Erythroblast (primary cell): ENCODE data around the gene ZFYVE28.

Experiments used
- GATA1 ChIP-seq: IDR thresholded peaks from 2 replicates; pipeline ENCODE4 v1.6.1; 2011; ENCODE audit warnings: low read depth, mild to moderate bottlenecking, control low read depth, low read length, moderate library complexity
- POLR2A ChIP-seq: IDR thresholded peaks from 2 replicates; pipeline ENCODE4 v1.6.1; 2011; ENCODE audit warnings: mild to moderate bottlenecking, low read length

DNA sequence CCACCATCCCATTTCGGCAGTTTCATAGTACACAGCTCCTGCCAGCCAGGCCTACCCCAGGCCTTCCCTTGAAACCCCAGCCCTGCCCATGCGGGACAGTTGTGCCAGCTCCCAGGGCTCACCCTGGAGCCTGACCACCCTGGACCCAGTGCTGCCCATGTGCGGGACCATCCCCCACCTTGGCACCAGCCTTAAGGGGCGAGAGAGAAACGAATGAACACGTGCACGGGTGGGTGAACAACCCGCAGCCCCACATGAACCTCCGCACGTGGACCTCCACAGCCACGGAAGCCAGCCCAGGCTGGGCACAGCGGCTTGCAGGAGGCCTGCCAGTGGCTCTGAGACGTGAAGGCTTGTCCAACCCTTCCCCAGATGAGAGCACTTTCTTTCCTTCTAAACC is 80.5 kb downstream of the ZFYVE28 start:
- TF ChIP-seq POLR2A (no peak), GATA1 (no peak)
